Measurements from ENCODE around the gene CLCN2.

DNA sequence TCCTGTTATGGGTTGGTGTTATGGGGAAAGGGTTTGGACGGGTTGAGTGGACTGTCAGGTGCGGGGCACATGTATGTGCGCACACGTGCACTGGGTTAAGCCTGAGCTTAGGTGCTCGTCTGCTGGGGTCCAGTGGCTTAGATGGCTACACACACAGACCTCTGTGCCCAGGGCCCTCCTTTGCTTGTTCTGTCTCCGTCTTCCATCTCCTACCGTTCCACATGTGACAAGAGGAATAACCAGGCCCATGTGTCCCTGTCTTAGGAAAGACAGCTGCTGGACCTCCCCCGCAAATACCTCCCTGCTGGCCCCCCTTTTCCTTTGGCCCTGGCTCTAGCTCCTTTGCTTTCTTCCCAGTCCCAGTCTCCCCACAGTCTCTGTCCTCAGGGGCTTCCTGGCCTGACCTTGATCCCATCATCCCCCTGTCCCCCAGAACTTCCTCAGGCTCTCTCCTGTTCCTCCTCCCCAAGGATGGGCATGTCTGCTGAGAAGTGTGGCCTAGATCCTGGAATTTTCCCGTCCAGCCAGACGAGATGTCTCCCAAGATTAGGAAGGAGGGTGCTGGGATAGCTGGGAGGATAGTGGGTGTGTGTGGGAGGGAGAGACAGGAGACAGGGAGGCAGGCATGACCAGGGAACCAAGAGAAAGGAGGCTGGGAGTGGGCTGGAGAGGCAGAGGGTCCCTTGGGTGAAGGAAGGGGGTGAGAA lies 17.4 kb upstream of the CLCN2 start:
- TF ChIP-seq, protein P1, sequence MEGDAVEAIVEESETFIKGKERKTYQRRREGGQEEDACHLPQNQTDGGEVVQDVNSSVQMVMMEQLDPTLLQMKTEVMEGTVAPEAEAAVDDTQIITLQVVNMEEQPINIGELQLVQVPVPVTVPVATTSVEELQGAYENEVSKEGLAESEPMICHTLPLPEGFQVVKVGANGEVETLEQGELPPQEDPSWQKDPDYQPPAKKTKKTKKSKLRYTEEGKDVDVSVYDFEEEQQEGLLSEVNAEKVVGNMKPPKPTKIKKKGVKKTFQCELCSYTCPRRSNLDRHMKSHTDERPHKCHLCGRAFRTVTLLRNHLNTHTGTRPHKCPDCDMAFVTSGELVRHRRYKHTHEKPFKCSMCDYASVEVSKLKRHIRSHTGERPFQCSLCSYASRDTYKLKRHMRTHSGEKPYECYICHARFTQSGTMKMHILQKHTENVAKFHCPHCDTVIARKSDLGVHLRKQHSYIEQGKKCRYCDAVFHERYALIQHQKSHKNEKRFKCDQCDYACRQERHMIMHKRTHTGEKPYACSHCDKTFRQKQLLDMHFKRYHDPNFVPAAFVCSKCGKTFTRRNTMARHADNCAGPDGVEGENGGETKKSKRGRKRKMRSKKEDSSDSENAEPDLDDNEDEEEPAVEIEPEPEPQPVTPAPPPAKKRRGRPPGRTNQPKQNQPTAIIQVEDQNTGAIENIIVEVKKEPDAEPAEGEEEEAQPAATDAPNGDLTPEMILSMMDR (IDR thresholded peaks at IDR 0.05; ENCODE audit: low read length), result no peak
- TF ChIP-seq EZH2 (optimal IDR thresholded peaks at IDR 0.05; ENCODE audit: low read depth, low read length) (no peak), EZH2phosphoT487 (IDR thresholded peaks at IDR 0.05; ENCODE audit: low read length) (no peak)
